Suprapubic skin (tissue), 3 donors: ENCODE measurements around the gene ZBTB20.

Experiments
- CTCF ChIP-seq, 2 donors: fragments of 200-600 bp in 1 of 2; fragments of 450-650 bp in 1 of 2; sonication (generic) in 1 of 2; IDR thresholded peaks; one replicate each; pipeline ENCODE4 v1.5.1; 2016 to 2019; ENCODE audit warnings: antibody characterized with exemption in 2 of 2, mild to moderate bottlenecking in 1 of 2, moderate library complexity in 1 of 2
- POLR2A ChIP-seq, 2 donors: fragments of 450-650 bp; IDR thresholded peaks; one replicate each; pipeline ENCODE4 v1.6.1; 2017; ENCODE audit warnings: antibody characterized with exemption in 2 of 2, mild to moderate bottlenecking in 2 of 2, moderate library complexity in 2 of 2

GRCh38 chr3:114478801-114479200 lies 668.3 kb downstream of the ZBTB20 start:
- TF ChIP-seq POLR2A (IDR thresholded peaks at IDR 0.05), result no peak
- no peak for TF ChIP-seq CTCF (IDR thresholded peaks at IDR 0.05)
